NB4 (cell line): ENCODE data around the gene CPNE5.

Experiments used
- MYC ChIP-seq: IDR thresholded peaks from 2 replicates; pipeline ENCODE4 v1.6.1; 2011; ENCODE audit warnings: low read depth, low read length
- TF ChIP-seq, protein P1 (sequence below): IDR thresholded peaks from one replicate; pipeline ENCODE4 v1.5.1; 2012; ENCODE audit warnings: low read depth, low read length

DNA sequence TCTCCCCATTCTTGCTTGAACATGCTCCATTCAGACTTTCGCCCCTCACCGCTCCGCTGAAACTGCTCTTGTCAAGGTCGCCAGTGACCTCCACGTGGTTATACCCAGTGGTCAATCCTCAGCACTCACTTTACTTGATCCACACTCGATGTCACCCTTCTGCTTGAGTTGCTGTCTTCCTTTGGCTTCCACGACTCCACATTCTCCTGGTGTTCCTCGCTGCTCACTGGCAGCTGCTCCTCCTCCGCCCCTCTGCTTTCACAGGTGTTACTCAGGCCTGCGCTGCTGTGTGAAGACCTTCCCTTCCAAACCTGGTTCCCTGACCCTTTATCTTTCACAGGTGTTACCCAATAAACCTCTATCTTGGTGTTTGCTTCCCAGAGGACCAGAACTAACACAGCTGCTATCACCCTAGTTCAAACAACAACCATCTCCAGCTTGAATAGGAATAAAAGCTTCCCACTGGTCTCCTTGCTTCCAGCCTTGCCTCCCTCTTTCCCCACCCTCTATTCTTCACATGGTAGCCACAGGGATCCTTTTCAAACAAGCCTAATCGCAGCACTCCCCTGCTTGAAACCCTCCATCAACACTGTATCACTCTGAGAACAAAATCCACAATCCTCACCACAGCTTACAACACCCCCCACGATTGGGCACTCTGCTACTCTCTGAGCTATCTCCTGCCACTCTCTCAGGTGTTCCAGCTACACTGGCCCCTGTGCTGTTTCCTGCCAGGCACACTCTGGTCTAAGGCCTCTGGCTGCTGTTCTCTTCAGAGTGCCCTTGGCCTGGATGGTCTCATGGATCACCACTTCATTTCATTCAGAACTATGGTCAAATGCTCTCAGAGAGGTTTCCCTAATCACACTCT is 24.7 kb upstream of the CPNE5 start:
- TF ChIP-seq, protein P1, sequence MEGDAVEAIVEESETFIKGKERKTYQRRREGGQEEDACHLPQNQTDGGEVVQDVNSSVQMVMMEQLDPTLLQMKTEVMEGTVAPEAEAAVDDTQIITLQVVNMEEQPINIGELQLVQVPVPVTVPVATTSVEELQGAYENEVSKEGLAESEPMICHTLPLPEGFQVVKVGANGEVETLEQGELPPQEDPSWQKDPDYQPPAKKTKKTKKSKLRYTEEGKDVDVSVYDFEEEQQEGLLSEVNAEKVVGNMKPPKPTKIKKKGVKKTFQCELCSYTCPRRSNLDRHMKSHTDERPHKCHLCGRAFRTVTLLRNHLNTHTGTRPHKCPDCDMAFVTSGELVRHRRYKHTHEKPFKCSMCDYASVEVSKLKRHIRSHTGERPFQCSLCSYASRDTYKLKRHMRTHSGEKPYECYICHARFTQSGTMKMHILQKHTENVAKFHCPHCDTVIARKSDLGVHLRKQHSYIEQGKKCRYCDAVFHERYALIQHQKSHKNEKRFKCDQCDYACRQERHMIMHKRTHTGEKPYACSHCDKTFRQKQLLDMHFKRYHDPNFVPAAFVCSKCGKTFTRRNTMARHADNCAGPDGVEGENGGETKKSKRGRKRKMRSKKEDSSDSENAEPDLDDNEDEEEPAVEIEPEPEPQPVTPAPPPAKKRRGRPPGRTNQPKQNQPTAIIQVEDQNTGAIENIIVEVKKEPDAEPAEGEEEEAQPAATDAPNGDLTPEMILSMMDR: no peak
- no peak for TF ChIP-seq MYC
